Astrocyte (in vitro differentiated cells and primary cell): ENCODE measurements around the gene IMMP2L.

Source experiments
- CTCF ChIP-seq: IDR thresholded peaks from 2 replicates; pipeline ENCODE4 v1.5.1; 2011; ENCODE audit warnings: low read depth, mild to moderate bottlenecking, inconsistent platforms, low read length, moderate library complexity; ENCODE audit not compliant: insufficient read depth
- EZH2 ChIP-seq: IDR thresholded peaks from 2 replicates; pipeline ENCODE4 v1.6.1; 2012; ENCODE audit warnings: mild to moderate bottlenecking, low read length, inconsistent platforms; ENCODE audit not compliant: insufficient read depth

- no peak for TF ChIP-seq CTCF
- no peak for TF ChIP-seq EZH2
Measured at GRCh38 chr7:110863258-110863657, 699.0 kb downstream of the IMMP2L start.
